ENCODE results near the gene METTL17. TPM values are rescaled to one million over a fixed set of nuclear protein-coding genes. Genes with fewer than 3 reads are reported as not detected.

The METTL17 gene
- total and polyA plus RNA-seq, 8 donors: 19.0 to 103 (median 26.8) TPM

DNA sequence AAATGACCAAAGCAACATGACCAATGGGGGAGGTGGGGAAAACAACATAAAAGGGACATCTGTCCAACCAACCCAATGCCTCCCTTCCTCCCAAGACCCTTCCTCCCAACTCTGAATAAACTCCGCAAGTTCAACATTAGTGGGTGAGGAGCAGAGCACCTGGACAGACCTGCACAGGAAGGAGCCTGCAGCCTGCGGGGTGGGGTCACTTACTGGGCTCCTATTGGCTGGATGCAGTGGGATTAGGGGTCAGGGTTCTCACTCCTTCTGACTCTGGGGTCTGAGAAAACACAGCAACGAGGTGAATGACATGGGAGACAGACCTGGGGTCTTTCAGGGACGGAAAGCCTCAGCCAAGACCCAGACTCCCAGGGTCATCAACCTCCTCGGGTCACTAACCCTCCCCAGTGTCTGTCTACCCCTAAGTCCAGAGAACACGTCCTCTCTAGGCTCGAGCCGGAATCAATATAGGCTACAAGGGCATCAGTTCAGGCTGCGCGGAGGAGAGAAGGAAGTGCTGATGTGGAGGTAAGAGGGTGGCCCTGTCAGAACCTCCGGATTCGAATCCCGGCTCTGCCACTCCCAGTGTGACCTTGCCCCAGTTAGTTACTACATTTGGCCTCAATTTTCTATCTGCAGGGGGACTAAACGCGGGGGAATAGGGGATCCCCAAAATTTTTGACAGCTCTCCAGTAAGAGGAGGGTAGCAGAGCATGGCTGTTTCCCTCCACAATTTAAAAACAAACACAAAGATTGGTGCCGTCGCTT lies 34.2 kb downstream of the METTL17 start:
- intact Hi-C loops (cut with DNase I): loop anchor here in 1 of 3 donors (5.0 kb wide), 1 partner anchor 68 kb away; no protein-coding TSS in a partner anchor
- no peaks in the 10 kb centered on the region for H3K27me3 ChIP-seq
- TF ChIP-seq, protein P1, sequence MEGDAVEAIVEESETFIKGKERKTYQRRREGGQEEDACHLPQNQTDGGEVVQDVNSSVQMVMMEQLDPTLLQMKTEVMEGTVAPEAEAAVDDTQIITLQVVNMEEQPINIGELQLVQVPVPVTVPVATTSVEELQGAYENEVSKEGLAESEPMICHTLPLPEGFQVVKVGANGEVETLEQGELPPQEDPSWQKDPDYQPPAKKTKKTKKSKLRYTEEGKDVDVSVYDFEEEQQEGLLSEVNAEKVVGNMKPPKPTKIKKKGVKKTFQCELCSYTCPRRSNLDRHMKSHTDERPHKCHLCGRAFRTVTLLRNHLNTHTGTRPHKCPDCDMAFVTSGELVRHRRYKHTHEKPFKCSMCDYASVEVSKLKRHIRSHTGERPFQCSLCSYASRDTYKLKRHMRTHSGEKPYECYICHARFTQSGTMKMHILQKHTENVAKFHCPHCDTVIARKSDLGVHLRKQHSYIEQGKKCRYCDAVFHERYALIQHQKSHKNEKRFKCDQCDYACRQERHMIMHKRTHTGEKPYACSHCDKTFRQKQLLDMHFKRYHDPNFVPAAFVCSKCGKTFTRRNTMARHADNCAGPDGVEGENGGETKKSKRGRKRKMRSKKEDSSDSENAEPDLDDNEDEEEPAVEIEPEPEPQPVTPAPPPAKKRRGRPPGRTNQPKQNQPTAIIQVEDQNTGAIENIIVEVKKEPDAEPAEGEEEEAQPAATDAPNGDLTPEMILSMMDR (IDR thresholded peaks at IDR 0.05): no peak
- H3K4me1 ChIP-seq: peaks cover 0 to 5% (median 3%) of the 10 kb centered on the region in 3 donors
- WGBS, 2 donors: 9% methylated on average over 17 of the region's 17 CpGs
- peaks cover 0 to 10% (median 0%) of the 10 kb centered on the region in 3 donors for H3K36me3 ChIP-seq
- no peaks in the 10 kb centered on the region for H3K9me3 ChIP-seq
- DNase-seq (no peak), FAIRE-seq (no peak), ATAC-seq (peak; percentile 45 to 61 (median 50))
- peak overlapping the region; percentile 62 to 95 (median 85) for H3K4me3 ChIP-seq
- H3K27ac ChIP-seq: peak overlapping the region; percentile 41 to 67 (median 64)

DNA sequence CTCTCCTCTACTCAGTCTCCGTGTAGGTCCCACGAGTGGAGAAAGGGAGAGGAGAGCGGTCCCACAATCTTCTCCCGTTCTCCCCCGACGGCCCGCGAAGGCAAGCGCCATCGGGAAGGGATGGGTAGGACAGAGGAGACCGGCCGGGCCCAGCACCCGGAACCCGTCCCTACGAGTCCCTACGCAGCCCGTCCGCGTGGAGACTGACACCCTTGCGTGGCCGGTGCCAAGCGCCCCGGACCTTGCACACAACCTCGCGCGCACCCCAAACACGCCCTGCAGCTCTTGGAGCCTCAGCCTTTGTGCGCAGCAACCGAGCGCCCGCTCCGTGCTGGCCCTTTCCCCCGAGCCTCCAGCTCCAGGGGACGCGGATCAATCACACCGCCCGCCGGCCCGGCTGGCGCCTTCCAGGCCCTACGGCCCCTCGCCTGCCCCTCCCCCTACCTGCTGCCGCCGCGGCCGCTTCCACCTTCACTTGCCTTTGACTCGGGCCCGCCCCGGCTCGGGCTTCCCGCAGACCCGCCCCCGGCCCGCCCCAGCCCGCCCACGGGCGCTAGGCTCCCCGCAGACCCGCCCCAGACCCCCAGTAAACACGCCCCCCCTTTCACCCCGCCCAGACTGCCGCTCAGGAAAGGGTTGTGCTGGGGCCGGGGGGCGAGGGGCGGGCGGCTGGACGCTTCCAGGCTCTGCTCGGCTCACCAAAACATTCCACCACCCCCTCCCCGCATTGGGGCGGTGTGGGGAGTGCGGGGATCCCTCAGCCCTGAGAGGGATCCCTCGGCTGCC lies 35.0 kb downstream of the METTL17 start, which contains the start of gene NDRG2:
Gene NDRG2, minus strand, starts transcription at position 477 of the 786 bp plus-strand sequence. CDS start 1,746 bp downstream, outside the sequence.
- intact Hi-C loops (cut with DNase I): loop anchor here in 1 of 3 donors (5.0 kb wide), 1 partner anchor 68 kb away; no protein-coding TSS in a partner anchor
- H3K4me3 ChIP-seq: peak within 1 kb of the TSS; percentile 62 to 95 (median 85)
- H3K36me3 ChIP-seq: peaks cover 0 to 10% (median 0%) of the 10 kb centered on the region in 3 donors
- H3K27ac ChIP-seq: peak within 1 kb of the TSS; percentile 41 to 67 (median 64)
- H3K9me3 ChIP-seq: no peaks in the 10 kb centered on the region
- 1% methylated on average over 59 to 72 of the region's 72 CpGs for WGBS, 2 donors
- peaks cover 0 to 5% (median 3%) of the 10 kb centered on the region in 3 donors for H3K4me1 ChIP-seq
- FAIRE-seq (no peak), ATAC-seq (peak; percentile 94 to 96 (median 94)), DNase-seq (peak; percentile 84 to 94 (median 87))
- TF ChIP-seq, protein P1 (IDR thresholded peaks at IDR 0.05): no peak
- H3K27me3 ChIP-seq: no peaks in the 10 kb centered on the region

DNA sequence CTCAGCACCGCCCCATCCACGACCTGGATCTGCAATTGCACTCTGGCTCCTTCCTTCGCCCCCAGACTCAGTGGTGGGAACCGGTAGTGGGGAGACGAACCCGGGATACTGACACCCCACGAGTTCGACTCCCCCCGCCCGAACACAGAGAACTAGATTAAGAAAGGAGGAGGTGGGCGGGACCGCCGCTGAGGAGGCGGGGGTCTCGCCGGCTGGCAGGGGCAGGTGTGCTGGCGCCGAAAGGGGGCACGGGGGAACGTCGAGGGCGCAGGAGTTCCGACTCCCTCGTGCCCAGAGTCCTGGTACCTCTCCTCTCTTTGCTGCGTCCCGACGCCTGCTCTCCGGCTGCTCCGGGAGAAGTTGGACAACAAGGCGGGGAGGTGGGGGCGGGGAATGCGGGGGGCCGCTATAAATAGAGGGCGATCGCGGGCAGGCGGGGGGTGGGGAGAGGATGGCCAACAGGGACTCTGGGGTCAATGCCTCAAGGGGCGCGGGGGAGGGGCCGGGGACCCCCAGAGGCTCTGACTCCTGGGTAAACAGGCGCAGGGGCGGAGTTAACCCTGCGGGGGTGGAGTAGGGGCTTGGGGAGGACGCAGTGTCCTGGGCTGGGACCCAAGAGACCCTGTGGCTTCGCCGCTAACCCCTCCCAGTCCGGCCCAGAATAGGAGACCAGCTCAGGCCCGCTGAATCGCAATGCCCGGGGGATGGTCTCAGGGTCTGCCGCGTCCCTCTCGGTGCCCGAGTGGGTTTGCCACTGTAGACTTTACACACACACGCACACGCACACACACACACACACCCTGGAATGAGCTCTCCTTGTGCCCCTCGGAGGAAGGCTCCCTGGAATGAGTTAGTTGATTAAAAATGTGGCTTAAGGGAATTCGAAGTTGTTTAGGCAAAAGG lies 35.8 kb downstream of the METTL17 start:
- Histone ChIP-seq H3K4me3 (peak overlapping the region; percentile 62 to 95 (median 85)), H3K27ac (peak overlapping the region; percentile 41 to 67 (median 64)), H3K36me3 (peaks cover 0 to 9% (median 0%) of the 10 kb centered on the region in 3 donors), H3K27me3 (no peaks in the 10 kb centered on the region), H3K9me3 (no peaks in the 10 kb centered on the region), H3K4me1 (peaks cover 0 to 5% (median 3%) of the 10 kb centered on the region in 3 donors)
- peak; percentile 40 to 80 (median 60) for DNase-seq
- TF ChIP-seq, protein P1 (IDR thresholded peaks at IDR 0.05): no peak
- 13 to 17% methylated on average over 55 to 58 of the region's 58 CpGs for WGBS, 2 donors
- no peak for FAIRE-seq
- intact Hi-C loops (cut with DNase I): no loop called here
- ATAC-seq: peak; percentile 30 to 52 (median 48)

DNA sequence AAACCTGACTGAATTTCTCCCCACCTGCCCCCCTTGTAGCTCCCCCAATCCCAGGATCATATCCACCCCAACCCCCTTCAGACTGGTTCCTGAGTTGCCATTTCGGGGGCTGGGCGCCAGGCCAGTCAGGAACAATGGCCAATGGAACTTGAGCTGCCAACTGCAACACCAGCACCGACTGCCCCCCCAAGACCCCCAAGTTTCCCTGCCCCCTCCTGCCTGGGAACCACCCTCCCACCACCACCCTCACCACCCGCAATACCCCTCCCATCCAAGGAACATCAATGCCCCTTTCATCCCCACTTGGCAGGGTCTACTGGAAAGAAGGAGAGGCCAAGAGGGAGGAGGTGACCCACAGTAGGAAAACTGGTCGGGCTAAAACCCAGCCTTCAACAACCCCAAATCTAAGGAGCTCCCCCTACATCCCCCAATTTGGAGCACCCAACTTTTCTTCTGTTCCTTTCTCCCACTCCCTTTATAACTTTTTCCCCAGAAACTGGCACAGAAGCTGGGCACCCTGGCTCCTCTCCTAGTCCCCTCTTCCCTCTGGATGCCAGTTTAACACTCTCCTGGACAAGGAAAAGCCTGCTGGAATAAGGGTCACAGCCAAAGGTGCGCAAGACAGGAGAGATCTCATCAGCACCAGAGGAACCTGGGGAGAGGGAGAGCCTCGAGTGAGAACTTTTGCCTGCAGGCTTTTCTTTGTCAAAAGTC lies 36.7 kb downstream of the METTL17 start:
- no peaks in the 10 kb centered on the region for H3K27me3 ChIP-seq
- WGBS, 2 donors: 63 to 64% methylated on average over 7 of the region's 7 CpGs
- no peaks in the 10 kb centered on the region for H3K9me3 ChIP-seq
- H3K4me3 ChIP-seq: no peak overlapping the region
- ATAC-seq: no peak
- no peak for FAIRE-seq
- intact Hi-C loops (cut with DNase I): no loop called here
- peak overlapping the region in 1 of 4 donors; percentile 38 for H3K27ac ChIP-seq
- peaks cover 0 to 5% (median 3%) of the 10 kb centered on the region in 3 donors for H3K4me1 ChIP-seq
- H3K36me3 ChIP-seq: peaks cover 0 to 1% (median 0%) of the 10 kb centered on the region in 3 donors
- TF ChIP-seq, protein P1 (IDR thresholded peaks at IDR 0.05): no peak
- DNase-seq: peak in 1 of 6 donors; percentile 36
